Endodermal cell (in vitro differentiated cells): Measurements from ENCODE around the gene RALGPS2. TPM values are rescaled to one million over a fixed set of nuclear protein-coding genes. Genes with fewer than 3 reads are reported as not detected.
"Not testable (repeated sequence)": the region's sequence is repeated elsewhere in the genome, so short reads cannot be mapped to it uniquely, and the experiment has no call there.

Source experiments
- DNase-seq: peaks from one replicate; pipeline ENCODE4 v3.0.0-alpha.2; 2017
- H3K27ac ChIP-seq: 2 replicates; pipeline ENCODE4 v1.5.1; 2013; ENCODE audit warnings: mild to moderate bottlenecking, low read depth, low read length, moderate library complexity
- H3K27me3 ChIP-seq: 2 replicates; pipeline ENCODE4 v1.6.1; 2013; ENCODE audit warnings: mild to moderate bottlenecking, low read length, moderate library complexity; ENCODE audit not compliant: insufficient read depth, control insufficient read depth, poor library complexity, severe bottlenecking
- H3K36me3 ChIP-seq: 2 replicates; pipeline ENCODE4 v1.7.0; 2013; ENCODE audit warnings: mild to moderate bottlenecking, low read length, moderate library complexity; ENCODE audit not compliant: control insufficient read depth, insufficient read depth
- H3K4me1 ChIP-seq: one replicate; pipeline ENCODE4 v1.7.0; 2013; ENCODE audit warnings: low read length; ENCODE audit not compliant: control insufficient read depth, insufficient read depth
- H3K4me3 ChIP-seq: 2 replicates; pipeline ENCODE4 v1.5.1; 2013; ENCODE audit warnings: mild to moderate bottlenecking, low read length, moderate library complexity
- H3K9ac ChIP-seq: 2 replicates; pipeline ENCODE4 v1.6.1; 2013; ENCODE audit warnings: mild to moderate bottlenecking, low read length, moderate library complexity; ENCODE audit not compliant: poor library complexity, severe bottlenecking; ENCODE audit errors: extremely low read depth
- H3K9me3 ChIP-seq: 2 replicates; pipeline ENCODE4 v1.6.1; 2013; ENCODE audit warnings: mild to moderate bottlenecking, low read length, moderate library complexity; ENCODE audit not compliant: control insufficient read depth
- H3K27ac Mint-ChIP-seq: 2 replicates; pipeline ENCODE4 v1.8.0; 2020; ENCODE audit warnings: mixed read lengths
- H3K27me3 Mint-ChIP-seq: 2 replicates; pipeline ENCODE4 v1.8.0; 2021; ENCODE audit warnings: mild to moderate bottlenecking, mixed read lengths; ENCODE audit not compliant: insufficient read depth
- H3K36me3 Mint-ChIP-seq: 2 replicates; pipeline ENCODE4 v1.8.0; 2020; ENCODE audit warnings: low read depth, mixed read lengths
- H3K4me1 Mint-ChIP-seq: 2 replicates; pipeline ENCODE4 v1.8.0; 2020; ENCODE audit warnings: mixed read lengths
- H3K4me3 Mint-ChIP-seq: 2 replicates; pipeline ENCODE4 v1.8.0; 2020; ENCODE audit warnings: mild to moderate bottlenecking, moderate library complexity, mixed read lengths
- H3K9me3 Mint-ChIP-seq: 2 replicates; pipeline ENCODE4 v1.8.0; 2020; ENCODE audit warnings: mild to moderate bottlenecking, mixed read lengths
- CTCF ChIP-seq: fragments of 200-600 bp; sonication (generic); conservative IDR thresholded peaks from 2 replicates; pipeline ENCODE4 v1.5.0; 2021; ENCODE audit warnings: antibody characterized with exemption, mild to moderate bottlenecking
- WGBS, 2 experiments: methylation state at CpG; one replicate each; pipeline versions ENCODE4 v1.1.5 to v1.1.7; 2013; ENCODE audit warnings: missing lambda C conversion rate in 2 of 2, mixed read lengths in 1 of 2; ENCODE audit not compliant: insufficient coverage in 1 of 2, insufficient read length in 1 of 2; 5-methylcytosine and 5-hydroxymethylcytosine counted together
- total RNA-seq, 2 donors: library from RNA; stranded (reverse); fragmentation: NEBNext Ultra II Directional in 1 of 2; extraction: Animal tissue kit (Norgen Biotek cat#: 25700) in 1 of 2; gene quantifications; 2 replicates in 1 of 2; 3 replicates in 1 of 2; pipeline ENCODE4 v1.2.1, GENCODE V29; 2021

The RALGPS2 gene
- total RNA-seq, 2 donors from 2014 or later, result 56.6 to 73.1 TPM

GRCh38 chr1:178947677-178947981 is 222.6 kb downstream of the RALGPS2 start:
- 93 to 97% methylated on average over 3 of the region's 3 CpGs for WGBS, 2 experiments
- Mint-ChIP-seq H3K4me3 (no peak overlapping the region), H3K27ac (no peak overlapping the region), H3K36me3 (no peaks in the 10 kb centered on the region), H3K9me3 (no peaks in the 10 kb centered on the region), H3K4me1 (peaks cover 7% of the 10 kb centered on the region), H3K27me3 (no peaks in the 10 kb centered on the region)
- no peaks in the 10 kb centered on the region for H3K9me3 ChIP-seq
- no peaks in the 10 kb centered on the region for H3K4me1 ChIP-seq
- no peaks in the 10 kb centered on the region for H3K36me3 ChIP-seq
- H3K9ac ChIP-seq, result no peak overlapping the region
- no peak for DNase-seq
- no peak overlapping the region for H3K27ac ChIP-seq
- H3K27me3 ChIP-seq, result no peaks in the 10 kb centered on the region
- H3K4me3 ChIP-seq, result no peak overlapping the region
- TF ChIP-seq CTCF, result no peak

GRCh38 chr1:178948676-178949075 is 223.6 kb downstream of the RALGPS2 start:
- no peaks in the 10 kb centered on the region for H3K9me3 Mint-ChIP-seq

GRCh38 chr1:178949866-178950265 is 224.8 kb downstream of the RALGPS2 start:
- H3K27ac ChIP-seq, H3K9me3 ChIP-seq, H3K27ac Mint-ChIP-seq, H3K9ac ChIP-seq, DNase-seq, H3K4me3 Mint-ChIP-seq, H3K4me3 ChIP-seq, H3K36me3 ChIP-seq, H3K27me3 ChIP-seq, H3K4me1 ChIP-seq, H3K4me1 Mint-ChIP-seq, H3K36me3 Mint-ChIP-seq, H3K9me3 Mint-ChIP-seq, H3K27me3 Mint-ChIP-seq: not testable (repeated sequence)
- 84 to 91% methylated on average over 3 to 4 of the region's 4 CpGs for WGBS, 2 experiments

More at GRCh38 chr1:178948676-178949075, 223.6 kb downstream of the RALGPS2 start:
- Histone ChIP-seq H3K27me3 (no peaks in the 10 kb centered on the region), H3K27ac (no peak overlapping the region), H3K9ac (no peak overlapping the region), H3K4me1 (no peaks in the 10 kb centered on the region), H3K9me3 (no peaks in the 10 kb centered on the region), H3K4me3 (no peak overlapping the region), H3K36me3 (no peaks in the 10 kb centered on the region)
- 98 to 99% methylated on average over 4 of the region's 4 CpGs for WGBS, 2 experiments
- H3K4me3 Mint-ChIP-seq, result no peak overlapping the region
- H3K4me1 Mint-ChIP-seq, result peaks cover 7% of the 10 kb centered on the region
- DNase-seq, result no peak
- H3K36me3 Mint-ChIP-seq, result no peaks in the 10 kb centered on the region
- H3K27ac Mint-ChIP-seq, result no peak overlapping the region
- no peak for TF ChIP-seq CTCF
- no peaks in the 10 kb centered on the region for H3K27me3 Mint-ChIP-seq

- 95 to 100% methylated on average over 2 to 3 of the region's 4 CpGs for WGBS, 2 experiments
- no peak overlapping the region for H3K27ac Mint-ChIP-seq
Observed at GRCh38 chr1:178951600-178951999, 226.6 kb downstream of the RALGPS2 start.

More at GRCh38 chr1:178951600-178951999, 226.6 kb downstream of the RALGPS2 start:
- Histone ChIP-seq H3K4me3 (no peak overlapping the region), H3K4me1 (no peaks in the 10 kb centered on the region), H3K27me3 (no peaks in the 10 kb centered on the region), H3K9me3 (no peaks in the 10 kb centered on the region), H3K36me3 (no peaks in the 10 kb centered on the region), H3K27ac (no peak overlapping the region), H3K9ac (no peak overlapping the region)
- H3K4me1 Mint-ChIP-seq, result peaks cover 7% of the 10 kb centered on the region
- H3K4me3 Mint-ChIP-seq, result no peak overlapping the region
- H3K9me3 Mint-ChIP-seq, result no peaks in the 10 kb centered on the region
- H3K36me3 Mint-ChIP-seq, result no peaks in the 10 kb centered on the region
- no peak for DNase-seq
- TF ChIP-seq CTCF, result no peak
- no peaks in the 10 kb centered on the region for H3K27me3 Mint-ChIP-seq
